HCT116 (cell line): ENCODE measurements around the gene PIK3CB. TPM values are rescaled to one million over a fixed set of nuclear protein-coding genes. Genes with fewer than 3 reads are reported as not detected.

ENCODE experiments used
- ATAC-seq: fragments of 200-7000 bp; cut with Tn5 transposase; 2 replicates; pipeline ENCODE4 v1.9.1; 2020; ENCODE audit warnings: mild to moderate bottlenecking, moderate library complexity
- BruUV-seq: library from RNA; stranded (reverse); fragments of 400-500 nt; replicated peaks from 2 replicates; lab custom pipeline; 2021; lab: Mats Ljungman, UMichigan
- CTCF ChIA-PET: fragments of 300-600 bp; sonication (Branson Sonifier 250); formaldehyde crosslinking; loops from one replicate; lab custom pipeline; 2021; ENCODE audit warnings: antibody characterized with exemption; lab: Charles Lee
- POLR2A ChIA-PET: fragments of 300-600, 350-600 bp; sonication (Branson Sonifier 250); formaldehyde crosslinking; loops from one replicate; lab custom pipeline; 2021; ENCODE audit warnings: antibody characterized with exemption; lab: Charles Lee
- RAD21 ChIA-PET, 2 experiments: fragments of 300-600 bp; sonication (Branson Sonifier 250); formaldehyde crosslinking; loops; one replicate each; lab custom pipeline; 2023; ENCODE audit warnings: low total read pairs in 2 of 2; ENCODE audit not compliant: uncharacterized antibody in 2 of 2, unreplicated experiment in 2 of 2, low non-redundant PET in 1 of 2; lab: Charles Lee
- DNase-seq: peaks from one replicate; pipeline ENCODE4 v3.0.0-alpha.2; 2010; ENCODE audit warnings: low read depth, low spot score
- H2AFZ ChIP-seq: fragments of 200-600 bp; shearing (Covaris generic), sonication (generic); 2 replicates; pipeline ENCODE4 v1.6.1; 2017; ENCODE audit warnings: low read depth, mixed run types, mixed read lengths, antibody characterized with exemption, low read length; ENCODE audit not compliant: poor library complexity, severe bottlenecking
- H3K27ac ChIP-seq: 2 replicates; pipeline ENCODE4 v1.5.1; 2012; ENCODE audit warnings: low read depth, low read length
- H3K27me3 ChIP-seq: fragments of 200-600 bp; sonication (generic); 2 replicates; pipeline ENCODE4 v1.6.1; 2016; ENCODE audit warnings: mixed run types, low read length, mixed read lengths; ENCODE audit not compliant: insufficient read depth
- H3K36me3 ChIP-seq, 2 experiments: fragments of 200-500 bp in 1 of 2; fragments of 200-600 bp in 1 of 2; sonication (Bioruptor generic) in 1 of 2; sonication (generic) in 1 of 2; 2 replicates each; pipeline versions ENCODE4 v1.5.1 to v1.6.1; 2014 to 2016; ENCODE audit warnings: low read length in 2 of 2, inconsistent platforms in 1 of 2, mixed read lengths in 1 of 2, mixed run types in 1 of 2; ENCODE audit not compliant: insufficient read depth in 2 of 2, control insufficient read depth in 1 of 2
- H3K4me1 ChIP-seq, 2 experiments: fragments of 200-600 bp in 1 of 2; sonication (generic) in 1 of 2; 2 replicates each; pipeline versions ENCODE4 v1.5.1 to v1.6.1; 2012 to 2017; ENCODE audit warnings: low read length in 2 of 2, inconsistent platforms in 1 of 2, mild to moderate bottlenecking in 1 of 2, mixed read lengths in 1 of 2, mixed run types in 1 of 2, moderate library complexity in 1 of 2; ENCODE audit not compliant: insufficient read depth in 2 of 2, control insufficient read depth in 1 of 2
- H3K4me2 ChIP-seq: fragments of 200-600 bp; sonication (generic); 2 replicates; pipeline ENCODE4 v1.6.1; 2017; ENCODE audit warnings: mixed run types, low read length, mixed read lengths
- H3K4me3 ChIP-seq, 2 experiments: fragments of 200-600 bp in 1 of 2; sonication (generic) in 1 of 2; replicated peaks in 1 of 2; 2 replicates each; pipeline ENCODE4 v1.5.1; 2011 to 2016; ENCODE audit warnings: low read length in 2 of 2, control low read depth in 1 of 2, low read depth in 1 of 2, mild to moderate bottlenecking in 1 of 2, mixed read lengths in 1 of 2, mixed run types in 1 of 2
- H3K79me2 ChIP-seq: fragments of 200-600 bp; sonication (generic); 2 replicates; pipeline ENCODE4 v1.6.1; 2017; ENCODE audit warnings: mild to moderate bottlenecking, mixed run types, low read length, moderate library complexity, mixed read lengths; ENCODE audit not compliant: insufficient read depth
- H3K9ac ChIP-seq: fragments of 200-600 bp; sonication (generic); 2 replicates; pipeline ENCODE4 v1.6.1; 2016; ENCODE audit warnings: low read length, mixed read lengths
- H3K9me2 ChIP-seq: fragments of 200-600 bp; sonication (generic), shearing (Covaris generic); 2 replicates; pipeline ENCODE4 v1.6.1; 2017; ENCODE audit warnings: mixed run types, mild to moderate bottlenecking, moderate library complexity; ENCODE audit not compliant: insufficient read depth
- H3K9me3 ChIP-seq, 2 experiments: fragments of 200-500 bp in 1 of 2; fragments of 200-600 bp in 1 of 2; sonication (Bioruptor generic) in 1 of 2; sonication (generic) in 1 of 2; 2 replicates each; pipeline ENCODE4 v1.6.1; 2014 to 2017; ENCODE audit warnings: low read length in 2 of 2, mixed read lengths in 2 of 2, inconsistent platforms in 1 of 2, low read depth in 1 of 2, mild to moderate bottlenecking in 1 of 2, mixed run types in 1 of 2, moderate library complexity in 1 of 2; ENCODE audit not compliant: control insufficient read depth in 1 of 2, insufficient read depth in 1 of 2
- H4K20me1 ChIP-seq: fragments of 200-600 bp; sonication (generic), shearing (Covaris generic); 2 replicates; pipeline ENCODE4 v1.6.1; 2017; ENCODE audit warnings: mixed run types, mild to moderate bottlenecking, moderate library complexity; ENCODE audit not compliant: insufficient read depth
- CBX3 ChIP-seq: IDR thresholded peaks from 2 replicates; pipeline ENCODE4 v1.6.1; 2012; ENCODE audit warnings: low read depth
- ELF1 ChIP-seq: IDR thresholded peaks from 2 replicates; pipeline ENCODE4 v1.6.1; 2012; ENCODE audit warnings: low read depth, borderline replicate concordance
- SRF ChIP-seq: IDR thresholded peaks from 2 replicates; pipeline ENCODE4 v1.6.1; 2012; ENCODE audit warnings: low read depth
- TCF7L2 ChIP-seq: IDR thresholded peaks from 2 replicates; pipeline ENCODE4 v1.7.0; 2011; ENCODE audit warnings: borderline replicate concordance, inconsistent platforms; ENCODE audit not compliant: insufficient read depth, insufficient read length; ENCODE audit errors: extremely low read depth
- intact Hi-C: fragments of 100-400 bp; cut with micrococcal nuclease; formaldehyde crosslinking; loops from 2 replicates; pipeline ENCODE4 v1.10.0; 2022
- total RNA-seq: library from RNA; stranded (reverse); gene quantifications from one replicate; pipeline ENCODE4 v1.2.1, GENCODE V29; 2021; ENCODE audit not compliant: unreplicated experiment
- TF ChIP-seq, protein P1 (sequence below), 3 experiments: fragments of 200-600 bp in 1 of 3; sonication (generic) in 1 of 3; IDR thresholded peaks in 2 of 3; conservative IDR thresholded peaks in 1 of 3; 2 replicates each; pipeline ENCODE4 v1.5.1; 2012 to 2017; ENCODE audit warnings: low read depth in 2 of 3, low read length in 2 of 3, antibody characterized with exemption in 1 of 3, borderline replicate concordance in 1 of 3, control low read depth in 1 of 3, mild to moderate bottlenecking in 1 of 3, mixed read lengths in 1 of 3, mixed run types in 1 of 3, moderate library complexity in 1 of 3; ENCODE audit not compliant: insufficient read depth in 1 of 3

The PIK3CB gene
- total RNA-seq, 1 experiment from 2014 or later: 44.3 TPM

DNA sequence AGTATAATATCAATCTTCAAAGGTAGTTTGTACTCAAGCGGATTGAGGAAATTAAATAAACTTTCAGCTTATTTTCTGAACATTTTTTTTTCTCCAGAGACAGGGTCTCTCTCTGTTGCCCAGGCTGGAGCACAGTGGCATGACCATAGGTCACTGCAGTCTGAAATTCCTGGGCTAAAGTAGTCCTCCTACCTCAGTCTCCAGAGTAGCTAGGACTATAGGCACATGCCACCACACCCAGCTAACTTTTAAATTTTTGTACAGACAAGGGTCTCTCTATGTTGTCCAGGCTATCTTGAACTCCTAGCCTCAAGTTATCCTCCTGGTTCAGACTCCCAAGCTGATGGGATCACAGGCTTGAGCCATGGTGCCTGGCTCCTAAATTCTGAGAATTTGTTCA is 129.1 kb downstream of the PIK3CB start:
- POLR2A ChIA-PET: no interaction called here
- no peak for DNase-seq
- no peaks in the 10 kb centered on the region for H3K27me3 ChIP-seq
- intact Hi-C loops: no loop called here
- ATAC-seq: no peak
- no peak overlapping the region for H3K4me3 ChIP-seq
- H3K9me2 ChIP-seq: no peaks in the 10 kb centered on the region
- CTCF ChIA-PET: interaction anchor here (1.2 to 3.3 kb wide), 2 partner anchors 210 to 217 kb away, joined by 3 to 14 read pairs; no protein-coding TSS in a partner anchor
- BruUV-seq: no TSS peak
- H4K20me1 ChIP-seq: no peaks in the 10 kb centered on the region
- no peaks in the 10 kb centered on the region for H3K4me1 ChIP-seq
- H2AFZ ChIP-seq: no peak overlapping the region
- peaks cover 2 to 4% of the 10 kb centered on the region in 2 experiments; a peak in 1 of 4 replicates for H3K36me3 ChIP-seq
- no peak overlapping the region for H3K4me2 ChIP-seq
- no peaks in the 10 kb centered on the region for H3K9me3 ChIP-seq
- H3K27ac ChIP-seq: no peak overlapping the region
- H3K9ac ChIP-seq: no peak overlapping the region
- no peaks in the 10 kb centered on the region for H3K79me2 ChIP-seq
- TF ChIP-seq, protein P1, sequence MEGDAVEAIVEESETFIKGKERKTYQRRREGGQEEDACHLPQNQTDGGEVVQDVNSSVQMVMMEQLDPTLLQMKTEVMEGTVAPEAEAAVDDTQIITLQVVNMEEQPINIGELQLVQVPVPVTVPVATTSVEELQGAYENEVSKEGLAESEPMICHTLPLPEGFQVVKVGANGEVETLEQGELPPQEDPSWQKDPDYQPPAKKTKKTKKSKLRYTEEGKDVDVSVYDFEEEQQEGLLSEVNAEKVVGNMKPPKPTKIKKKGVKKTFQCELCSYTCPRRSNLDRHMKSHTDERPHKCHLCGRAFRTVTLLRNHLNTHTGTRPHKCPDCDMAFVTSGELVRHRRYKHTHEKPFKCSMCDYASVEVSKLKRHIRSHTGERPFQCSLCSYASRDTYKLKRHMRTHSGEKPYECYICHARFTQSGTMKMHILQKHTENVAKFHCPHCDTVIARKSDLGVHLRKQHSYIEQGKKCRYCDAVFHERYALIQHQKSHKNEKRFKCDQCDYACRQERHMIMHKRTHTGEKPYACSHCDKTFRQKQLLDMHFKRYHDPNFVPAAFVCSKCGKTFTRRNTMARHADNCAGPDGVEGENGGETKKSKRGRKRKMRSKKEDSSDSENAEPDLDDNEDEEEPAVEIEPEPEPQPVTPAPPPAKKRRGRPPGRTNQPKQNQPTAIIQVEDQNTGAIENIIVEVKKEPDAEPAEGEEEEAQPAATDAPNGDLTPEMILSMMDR (IDR thresholded peaks at IDR 0.05 in 2 of 3, conservative IDR thresholded peaks at IDR 0.05 in 1 of 3; ENCODE audit: borderline replicate concordance in 1 of 3, insufficient read depth in 1 of 3, low read depth in 2 of 3, low read length in 2 of 3): no peak
- TF ChIP-seq TCF7L2 (no peak), CBX3 (no peak), ELF1 (no peak), SRF (no peak)
- RAD21 ChIA-PET: interaction anchor here in 1 of 2 experiments (0.5 to 0.7 kb wide), 2 partner anchors 57 to 210 kb away, joined by 4 to 7 read pairs; no protein-coding TSS in a partner anchor
